D721Med (cell line): Measurements from ENCODE around the gene MYO7B.

Experiments
- DNase-seq: peaks from one replicate; pipeline ENCODE4 v3.0.0; 2011; ENCODE audit warnings: low spot score; ENCODE audit not compliant: insufficient read length
- FAIRE-seq: peaks from 2 replicates; lab custom pipeline; 2011; peaks lifted over from hg19 to GRCh38; lab: Jason Lieb, UNC
- TF ChIP-seq, protein P1 (sequence below): IDR thresholded peaks from 2 replicates; pipeline ENCODE4 v1.5.1; 2012; ENCODE audit warnings: mild to moderate bottlenecking, control low read depth; ENCODE audit not compliant: insufficient read depth; ENCODE audit errors: missing control alignments

MYO7B gene

DNA sequence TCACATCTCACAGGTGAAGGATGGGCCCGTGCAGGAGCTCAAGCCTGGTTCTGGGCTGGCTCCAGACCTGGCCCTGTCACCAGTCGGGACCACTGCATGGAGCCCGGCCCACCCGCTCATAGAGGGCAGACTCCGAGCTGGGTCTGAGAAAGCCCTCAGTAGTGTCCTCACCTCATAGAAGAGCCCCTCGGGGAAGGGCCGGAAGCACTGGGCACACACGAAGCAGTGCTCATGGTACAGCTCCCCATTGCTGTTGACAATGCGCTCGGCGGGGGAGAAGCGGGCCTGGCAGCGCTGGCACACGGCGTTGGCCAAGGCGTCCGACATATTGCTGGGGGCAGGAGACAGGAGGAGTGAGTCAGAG, 121.7 kb downstream of the MYO7B start:
- TF ChIP-seq, protein P1, sequence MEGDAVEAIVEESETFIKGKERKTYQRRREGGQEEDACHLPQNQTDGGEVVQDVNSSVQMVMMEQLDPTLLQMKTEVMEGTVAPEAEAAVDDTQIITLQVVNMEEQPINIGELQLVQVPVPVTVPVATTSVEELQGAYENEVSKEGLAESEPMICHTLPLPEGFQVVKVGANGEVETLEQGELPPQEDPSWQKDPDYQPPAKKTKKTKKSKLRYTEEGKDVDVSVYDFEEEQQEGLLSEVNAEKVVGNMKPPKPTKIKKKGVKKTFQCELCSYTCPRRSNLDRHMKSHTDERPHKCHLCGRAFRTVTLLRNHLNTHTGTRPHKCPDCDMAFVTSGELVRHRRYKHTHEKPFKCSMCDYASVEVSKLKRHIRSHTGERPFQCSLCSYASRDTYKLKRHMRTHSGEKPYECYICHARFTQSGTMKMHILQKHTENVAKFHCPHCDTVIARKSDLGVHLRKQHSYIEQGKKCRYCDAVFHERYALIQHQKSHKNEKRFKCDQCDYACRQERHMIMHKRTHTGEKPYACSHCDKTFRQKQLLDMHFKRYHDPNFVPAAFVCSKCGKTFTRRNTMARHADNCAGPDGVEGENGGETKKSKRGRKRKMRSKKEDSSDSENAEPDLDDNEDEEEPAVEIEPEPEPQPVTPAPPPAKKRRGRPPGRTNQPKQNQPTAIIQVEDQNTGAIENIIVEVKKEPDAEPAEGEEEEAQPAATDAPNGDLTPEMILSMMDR, result no peak
- DNase-seq (no peak), FAIRE-seq (no peak)

DNA sequence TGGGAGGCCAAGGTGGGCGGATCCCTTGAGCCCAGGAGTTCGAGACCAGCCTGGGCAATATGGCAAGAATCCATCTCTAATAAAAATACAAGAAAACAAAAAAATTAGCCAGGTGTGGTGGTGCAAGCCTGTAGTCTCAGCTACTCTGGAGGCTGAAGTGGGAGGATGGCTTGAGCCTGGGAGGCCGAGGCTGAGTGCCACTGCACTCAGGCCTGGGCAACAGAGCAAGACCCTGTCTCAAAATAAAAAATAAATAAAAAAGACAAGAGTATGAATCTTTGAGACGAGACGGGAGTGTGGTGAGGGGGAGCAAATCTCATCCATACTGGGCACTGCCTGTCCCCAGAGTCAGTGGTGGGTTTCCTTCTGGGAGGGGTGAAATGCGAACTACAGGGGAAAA, 122.7 kb downstream of the MYO7B start:
- DNase-seq, result no peak
- FAIRE-seq, result no peak
- TF ChIP-seq, protein P1, result no peak

DNA sequence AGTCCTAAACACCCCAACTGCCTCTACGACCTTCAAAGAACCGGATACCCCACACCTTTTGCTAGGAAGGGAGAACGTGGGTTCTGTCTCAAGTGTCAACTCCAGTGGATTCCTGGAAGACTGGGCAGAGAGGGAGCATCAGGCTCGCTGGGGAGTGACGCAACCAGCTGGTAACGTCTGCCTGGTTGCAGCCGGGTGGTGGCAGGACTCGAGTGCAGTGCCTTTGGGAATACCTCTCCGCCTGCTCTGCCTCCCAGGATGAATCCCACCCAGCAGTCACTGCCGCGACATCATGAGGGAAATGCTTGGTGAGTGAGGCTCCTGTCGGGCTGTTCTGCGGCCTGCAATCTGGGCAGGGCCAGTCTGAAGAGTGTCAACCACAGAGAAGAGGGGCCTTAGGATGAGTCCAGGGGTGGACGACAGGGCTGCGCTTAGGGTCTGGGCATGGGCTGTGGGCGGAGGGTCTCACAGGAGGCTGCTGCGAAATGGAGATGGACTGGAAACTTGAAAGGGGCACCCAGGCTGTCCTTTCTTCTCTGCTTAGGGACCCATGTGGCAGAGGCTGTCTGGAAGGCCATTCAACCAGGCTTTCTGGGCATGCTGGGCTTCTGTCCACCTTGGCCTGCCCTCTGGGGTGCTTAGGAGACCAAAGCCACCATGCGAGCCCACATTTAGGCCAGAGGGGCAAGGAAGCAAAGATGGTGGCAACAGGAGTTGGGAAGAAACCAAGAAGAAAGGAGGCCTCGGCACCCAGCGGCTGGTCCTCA, 123.3 kb downstream of the MYO7B start:
- TF ChIP-seq, protein P1, result no peak
- no peak for DNase-seq
- no peak for FAIRE-seq

DNA sequence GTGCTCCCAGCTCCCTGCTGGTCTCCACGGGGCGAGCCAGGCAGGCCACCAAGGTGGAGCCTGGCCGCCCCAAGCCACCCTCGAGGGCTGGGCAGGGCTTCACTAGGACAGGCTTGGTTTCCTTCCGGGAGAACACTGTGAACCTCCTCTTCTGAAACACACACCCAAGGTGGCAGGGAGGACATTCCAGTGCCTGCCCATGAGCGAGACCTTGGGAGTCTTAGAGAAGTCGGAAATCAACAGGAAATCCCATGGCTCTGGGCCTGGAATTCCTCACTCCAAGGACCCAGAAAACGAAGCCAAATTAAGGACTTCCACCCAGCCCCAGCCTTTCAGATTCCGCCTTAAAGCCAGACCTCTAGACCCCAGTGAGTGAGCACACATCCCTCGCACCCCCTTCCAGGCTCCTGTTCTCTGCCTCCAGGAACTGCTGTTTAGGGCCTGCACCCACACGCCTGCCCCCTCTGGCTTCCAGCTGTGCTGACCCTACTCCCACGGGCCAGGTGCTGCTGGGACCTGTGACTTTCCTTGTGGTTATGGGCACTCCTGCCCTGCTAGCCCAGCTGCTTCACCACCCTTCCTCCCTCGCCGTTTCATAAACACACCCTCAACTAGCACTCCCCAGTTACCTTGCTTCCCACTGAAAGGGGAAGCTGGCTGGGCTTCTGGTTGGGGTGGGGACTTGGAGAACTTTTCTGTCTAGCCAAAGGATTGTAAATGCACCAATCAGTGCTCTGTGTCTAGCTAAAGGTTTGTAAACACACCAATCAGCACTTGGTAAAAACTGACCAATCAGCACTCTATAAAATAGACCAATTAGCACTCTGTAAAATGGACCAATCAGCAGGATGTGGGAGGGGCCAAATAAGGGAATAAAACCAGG, 124.2 kb downstream of the MYO7B start:
- FAIRE-seq (no peak), DNase-seq (no peak)
- TF ChIP-seq, protein P1, result no peak

- no peak for FAIRE-seq
- DNase-seq, result no peak
- TF ChIP-seq, protein P1, result no peak
Measured at GRCh38 chr2:127660291-127660578, 124.8 kb downstream of the MYO7B start.

DNA sequence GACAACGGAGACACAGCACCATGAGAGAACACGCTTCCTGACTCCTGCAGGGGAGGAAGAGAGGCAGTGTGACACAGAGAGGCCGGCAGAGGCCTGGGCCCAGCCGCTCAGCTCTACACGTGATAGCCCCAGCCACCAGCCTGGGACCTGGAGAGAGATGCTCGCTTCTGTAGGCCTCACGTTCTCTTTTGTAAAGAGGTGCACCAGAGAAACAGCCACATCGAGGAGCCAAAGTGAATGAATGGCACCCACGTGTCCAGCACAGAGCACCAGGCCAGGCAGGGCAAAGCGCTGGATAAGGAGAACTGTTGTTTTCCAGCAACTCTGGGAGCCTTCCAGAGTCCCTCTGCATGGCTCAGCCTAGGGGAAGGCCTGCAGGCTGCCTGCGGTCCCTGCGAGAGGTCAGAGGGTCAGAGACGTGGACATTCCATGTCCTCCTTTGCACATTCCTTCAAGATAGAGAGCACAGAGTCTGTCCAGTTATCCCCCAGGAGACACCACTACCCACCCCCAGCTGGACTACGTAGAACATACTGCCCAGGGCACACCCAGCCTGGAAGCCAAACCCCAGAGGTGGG, 125.7 kb downstream of the MYO7B start:
- FAIRE-seq (no peak), DNase-seq (no peak)
- TF ChIP-seq, protein P1, result no peak

- TF ChIP-seq, protein P1, result no peak
- DNase-seq, result no peak
- no peak for FAIRE-seq
Measured at GRCh38 chr2:127661949-127662510, 126.5 kb downstream of the MYO7B start.
